Cerebellar cortex (tissue), 1 donor: Measurements from ENCODE around the gene SAXO2.
"Not testable (repeated sequence)": the region's sequence is repeated elsewhere in the genome, so short reads cannot be mapped to it uniquely, and the experiment has no call there.

Experiments
- DNase-seq: peaks from one replicate; pipeline ENCODE4 v3.0.0-alpha.2; 2015; ENCODE audit warnings: low spot score

SAXO2 gene

DNA sequence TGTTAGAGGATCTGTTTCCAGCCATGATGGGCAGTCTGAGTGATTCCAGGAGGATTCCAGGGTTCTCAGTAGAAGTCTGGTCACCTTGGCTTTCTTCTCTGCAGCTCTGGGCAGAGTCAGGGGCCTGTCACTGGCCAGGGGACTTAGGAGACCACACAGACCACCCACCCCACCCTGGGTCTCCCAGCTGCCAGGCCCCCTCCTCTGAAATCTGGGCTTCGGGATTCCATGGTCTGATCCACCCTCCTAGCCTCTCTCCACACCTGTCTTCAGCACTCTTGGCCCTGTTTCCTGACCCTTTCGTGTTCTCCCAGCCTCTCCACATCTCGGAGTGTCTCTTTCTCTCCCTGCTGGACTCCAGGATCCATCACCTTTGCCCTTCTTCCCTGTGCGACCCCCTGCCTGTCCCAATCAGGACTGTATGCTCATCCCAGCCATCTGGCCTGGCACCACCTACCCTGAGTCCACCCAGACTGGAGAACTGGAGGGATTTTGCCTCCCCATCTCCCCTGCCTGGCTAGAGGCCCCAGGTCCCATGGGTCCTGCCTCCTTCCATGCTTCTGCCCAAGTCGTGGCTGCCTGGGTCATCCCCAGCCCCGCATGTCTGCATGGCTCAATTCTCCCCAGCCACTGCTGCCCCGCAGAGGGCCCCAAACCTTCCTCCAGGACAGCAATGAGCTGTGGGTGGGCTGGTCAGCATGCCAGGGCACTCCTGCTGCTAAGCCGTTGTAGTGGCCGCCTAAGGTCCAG is 52.3 kb downstream of the SAXO2 start:
- DNase-seq, result no peak

- peak; percentile 71 for DNase-seq
Measured at GRCh38 chr15:82315519-82316246, 53.1 kb downstream of the SAXO2 start.

- not testable (repeated sequence) for DNase-seq
Measured at GRCh38 chr15:82316247-82317090, 53.9 kb downstream of the SAXO2 start.

DNA sequence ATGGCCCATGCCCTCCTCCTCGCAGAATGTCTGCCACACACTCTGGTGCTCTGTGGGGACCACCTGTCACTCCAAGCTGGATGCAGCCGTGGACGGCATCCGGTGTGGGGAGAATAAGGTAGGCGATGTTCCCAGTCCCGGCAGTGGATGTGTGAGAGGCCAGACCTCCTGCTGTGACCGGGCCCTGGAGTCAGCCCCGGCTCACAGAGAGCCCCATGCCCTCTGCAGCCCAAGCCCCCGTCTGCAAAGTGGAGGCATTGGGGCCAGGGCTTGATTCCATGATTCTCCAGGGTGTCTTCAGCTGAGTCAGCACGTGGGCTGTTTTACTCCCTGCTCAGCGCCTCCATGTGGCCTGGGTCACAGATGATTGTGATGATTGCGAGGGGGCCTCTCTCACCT is 54.5 kb downstream of the SAXO2 start:
- DNase-seq, result no peak

- DNase-seq, result peak; percentile 25
Measured at GRCh38 chr15:82317516-82317915, 54.9 kb downstream of the SAXO2 start.

GRCh38 chr15:82318281-82318680 is 55.7 kb downstream of the SAXO2 start:
- not testable (repeated sequence) for DNase-seq

GRCh38 chr15:82319522-82320278 is 57.1 kb downstream of the SAXO2 start:
- DNase-seq, result not testable (repeated sequence)

- not testable (repeated sequence) for DNase-seq
Measured at GRCh38 chr15:82320861-82321260, 58.2 kb downstream of the SAXO2 start.

DNA sequence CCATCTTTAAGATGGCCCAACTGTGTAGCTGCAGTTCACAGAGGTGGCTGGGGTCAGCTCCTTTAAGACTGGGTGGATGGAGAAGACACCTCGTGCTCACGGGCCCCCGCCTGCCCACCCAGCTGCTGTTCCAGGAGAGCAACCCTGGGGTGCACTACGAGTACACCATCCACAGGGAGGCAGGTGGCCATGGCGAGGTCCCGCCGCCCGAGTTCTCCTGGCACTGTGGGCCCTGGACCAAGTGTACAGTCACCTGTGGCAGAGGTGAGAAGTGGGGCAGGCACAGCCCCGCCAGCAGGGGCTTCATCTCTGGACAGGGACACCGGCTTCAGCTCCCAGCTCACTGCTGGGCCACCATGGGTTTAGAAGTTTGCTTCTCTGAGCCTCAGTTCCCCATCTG is 59.9 kb downstream of the SAXO2 start:
- DNase-seq, result not testable (repeated sequence)

DNA sequence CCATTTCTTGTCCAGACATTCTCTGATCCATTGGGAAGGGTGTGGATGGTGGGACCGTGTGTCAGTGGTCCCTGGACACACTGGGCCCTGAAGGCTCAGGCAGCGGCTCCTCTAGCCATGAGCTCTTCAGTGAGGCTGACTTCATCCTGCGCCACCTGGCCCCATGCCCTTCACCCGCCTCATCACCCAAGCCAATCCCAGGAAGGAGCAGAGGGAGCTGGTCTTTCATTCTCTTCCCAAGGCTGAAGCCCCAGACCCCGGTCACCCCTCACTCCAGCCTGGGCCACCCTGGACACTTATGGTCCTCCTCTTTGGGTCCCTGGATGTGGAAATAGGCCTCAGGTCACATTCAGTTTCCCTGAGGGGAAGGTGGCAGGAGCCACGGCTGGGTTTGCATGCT is 62.2 kb downstream of the SAXO2 start:
- DNase-seq, result not testable (repeated sequence)

DNA sequence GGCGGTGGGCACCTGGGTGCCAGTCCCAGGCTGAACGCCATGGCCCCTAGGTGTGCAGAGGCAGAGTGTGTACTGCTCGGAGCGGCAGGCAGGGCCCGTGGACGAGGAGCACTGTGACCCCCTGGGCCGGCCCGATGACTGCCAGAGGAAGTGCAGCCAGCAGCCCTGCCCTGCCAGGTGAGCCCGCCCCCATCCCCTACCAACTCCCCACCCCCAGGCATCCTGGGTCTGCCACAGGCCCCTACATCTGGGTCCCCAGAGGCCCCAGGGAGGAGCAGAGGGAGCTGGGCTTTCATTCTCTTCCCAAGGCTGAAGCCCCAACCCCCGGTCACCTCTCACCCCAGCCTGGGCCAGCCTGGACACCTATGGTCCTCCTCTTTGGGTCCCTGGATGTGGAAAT is 63.0 kb downstream of the SAXO2 start:
- not testable (repeated sequence) for DNase-seq

DNA sequence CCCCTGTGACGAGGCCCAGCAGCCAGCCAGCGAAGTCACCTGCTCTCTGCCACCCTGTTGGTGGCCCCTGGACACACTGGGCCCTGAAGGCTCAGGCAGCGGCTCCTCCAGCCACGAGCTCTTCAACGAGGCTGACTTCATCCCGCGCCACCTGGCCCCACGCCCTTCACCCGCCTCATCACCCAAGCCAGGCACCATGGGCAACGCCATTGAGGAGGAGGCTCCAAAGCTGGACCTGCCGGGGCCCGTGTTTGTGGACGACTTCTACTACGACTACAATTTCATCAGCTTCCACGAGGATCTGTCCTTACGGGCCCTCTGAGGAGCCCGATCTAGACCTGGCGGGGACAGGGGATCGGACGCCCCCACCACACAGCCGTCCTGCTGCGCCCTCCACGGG is 64.3 kb downstream of the SAXO2 start:
- DNase-seq, result not testable (repeated sequence)

GRCh38 chr15:82327372-82327771 is 64.8 kb downstream of the SAXO2 start:
- DNase-seq, result not testable (repeated sequence)

- DNase-seq, result not testable (repeated sequence)
Measured at GRCh38 chr15:82329039-82329438, 66.4 kb downstream of the SAXO2 start.

- DNase-seq, result not testable (repeated sequence)
Measured at GRCh38 chr15:82330921-82331320, 68.3 kb downstream of the SAXO2 start.

- not testable (repeated sequence) for DNase-seq
Measured at GRCh38 chr15:82331576-82332304, 69.1 kb downstream of the SAXO2 start.

GRCh38 chr15:82332711-82333602 is 70.3 kb downstream of the SAXO2 start:
- peak; percentile 36 for DNase-seq

- DNase-seq, result not testable (repeated sequence)
Measured at GRCh38 chr15:82333603-82334553, 71.3 kb downstream of the SAXO2 start.
